HL-60 (cell line): Measurements from ENCODE around the gene PIK3IP1.

Experiments
- DNase-seq, 2 experiments: peaks; one replicate each; pipeline ENCODE4 v3.0.0-alpha.2; 2010 to 2020; ENCODE audit warnings: low read depth in 1 of 2, low spot score in 1 of 2
- H3K27ac ChIP-seq: fragments of 250-450 bp; sonication (Bioruptor Pico); replicated peaks from 2 replicates; pipeline ENCODE4 v1.5.1; 2020; ENCODE audit warnings: mild to moderate bottlenecking, moderate library complexity
- H3K27me3 ChIP-seq: fragments of 250-450 bp; sonication (Bioruptor Pico); 2 replicates; pipeline ENCODE4 v1.5.1; 2021; ENCODE audit warnings: mild to moderate bottlenecking, moderate library complexity; ENCODE audit not compliant: insufficient read depth, poor library complexity, severe bottlenecking
- H3K4me3 ChIP-seq: replicated peaks from 2 replicates; pipeline ENCODE4 v1.5.1; 2011; ENCODE audit warnings: mild to moderate bottlenecking, control low read depth, low read length; ENCODE audit not compliant: insufficient read depth
- GABPA ChIP-seq: IDR thresholded peaks from 2 replicates; pipeline ENCODE4 v1.6.1; 2012; ENCODE audit warnings: low read depth
- POLR2AphosphoS5 ChIP-seq: IDR thresholded peaks from 2 replicates; pipeline ENCODE4 v1.6.1; 2012; ENCODE audit warnings: low read depth
- SPI1 ChIP-seq: IDR thresholded peaks from 2 replicates; pipeline ENCODE4 v1.6.1; 2012; ENCODE audit warnings: low read depth, mild to moderate bottlenecking, borderline replicate concordance
- TF ChIP-seq, protein P1 (sequence below): IDR thresholded peaks from one replicate; pipeline ENCODE4 v1.5.1; 2011; ENCODE audit warnings: low read length, control low read depth, inconsistent platforms; ENCODE audit not compliant: insufficient read depth
- TF ChIP-seq, protein P2 (sequence below): IDR thresholded peaks from 2 replicates; pipeline ENCODE4 v1.6.1; 2012; ENCODE audit warnings: low read depth; ENCODE audit not compliant: insufficient replicate concordance

The PIK3IP1 gene

GRCh38 chr22:31250740-31251600 lies 41.3 kb downstream of the PIK3IP1 start:
- TF ChIP-seq, protein P1, sequence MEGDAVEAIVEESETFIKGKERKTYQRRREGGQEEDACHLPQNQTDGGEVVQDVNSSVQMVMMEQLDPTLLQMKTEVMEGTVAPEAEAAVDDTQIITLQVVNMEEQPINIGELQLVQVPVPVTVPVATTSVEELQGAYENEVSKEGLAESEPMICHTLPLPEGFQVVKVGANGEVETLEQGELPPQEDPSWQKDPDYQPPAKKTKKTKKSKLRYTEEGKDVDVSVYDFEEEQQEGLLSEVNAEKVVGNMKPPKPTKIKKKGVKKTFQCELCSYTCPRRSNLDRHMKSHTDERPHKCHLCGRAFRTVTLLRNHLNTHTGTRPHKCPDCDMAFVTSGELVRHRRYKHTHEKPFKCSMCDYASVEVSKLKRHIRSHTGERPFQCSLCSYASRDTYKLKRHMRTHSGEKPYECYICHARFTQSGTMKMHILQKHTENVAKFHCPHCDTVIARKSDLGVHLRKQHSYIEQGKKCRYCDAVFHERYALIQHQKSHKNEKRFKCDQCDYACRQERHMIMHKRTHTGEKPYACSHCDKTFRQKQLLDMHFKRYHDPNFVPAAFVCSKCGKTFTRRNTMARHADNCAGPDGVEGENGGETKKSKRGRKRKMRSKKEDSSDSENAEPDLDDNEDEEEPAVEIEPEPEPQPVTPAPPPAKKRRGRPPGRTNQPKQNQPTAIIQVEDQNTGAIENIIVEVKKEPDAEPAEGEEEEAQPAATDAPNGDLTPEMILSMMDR: no peak
- TF ChIP-seq, protein P2, sequence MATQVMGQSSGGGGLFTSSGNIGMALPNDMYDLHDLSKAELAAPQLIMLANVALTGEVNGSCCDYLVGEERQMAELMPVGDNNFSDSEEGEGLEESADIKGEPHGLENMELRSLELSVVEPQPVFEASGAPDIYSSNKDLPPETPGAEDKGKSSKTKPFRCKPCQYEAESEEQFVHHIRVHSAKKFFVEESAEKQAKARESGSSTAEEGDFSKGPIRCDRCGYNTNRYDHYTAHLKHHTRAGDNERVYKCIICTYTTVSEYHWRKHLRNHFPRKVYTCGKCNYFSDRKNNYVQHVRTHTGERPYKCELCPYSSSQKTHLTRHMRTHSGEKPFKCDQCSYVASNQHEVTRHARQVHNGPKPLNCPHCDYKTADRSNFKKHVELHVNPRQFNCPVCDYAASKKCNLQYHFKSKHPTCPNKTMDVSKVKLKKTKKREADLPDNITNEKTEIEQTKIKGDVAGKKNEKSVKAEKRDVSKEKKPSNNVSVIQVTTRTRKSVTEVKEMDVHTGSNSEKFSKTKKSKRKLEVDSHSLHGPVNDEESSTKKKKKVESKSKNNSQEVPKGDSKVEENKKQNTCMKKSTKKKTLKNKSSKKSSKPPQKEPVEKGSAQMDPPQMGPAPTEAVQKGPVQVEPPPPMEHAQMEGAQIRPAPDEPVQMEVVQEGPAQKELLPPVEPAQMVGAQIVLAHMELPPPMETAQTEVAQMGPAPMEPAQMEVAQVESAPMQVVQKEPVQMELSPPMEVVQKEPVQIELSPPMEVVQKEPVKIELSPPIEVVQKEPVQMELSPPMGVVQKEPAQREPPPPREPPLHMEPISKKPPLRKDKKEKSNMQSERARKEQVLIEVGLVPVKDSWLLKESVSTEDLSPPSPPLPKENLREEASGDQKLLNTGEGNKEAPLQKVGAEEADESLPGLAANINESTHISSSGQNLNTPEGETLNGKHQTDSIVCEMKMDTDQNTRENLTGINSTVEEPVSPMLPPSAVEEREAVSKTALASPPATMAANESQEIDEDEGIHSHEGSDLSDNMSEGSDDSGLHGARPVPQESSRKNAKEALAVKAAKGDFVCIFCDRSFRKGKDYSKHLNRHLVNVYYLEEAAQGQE: no peak
- TF ChIP-seq SPI1: no peak
- TF ChIP-seq POLR2AphosphoS5: no peak
- TF ChIP-seq GABPA: no peak
- no peak overlapping the region for H3K27ac ChIP-seq

GRCh38 chr22:31248965-31249958 lies 43.0 kb downstream of the PIK3IP1 start:
- TF ChIP-seq, protein P2: no peak
- no peak for TF ChIP-seq GABPA
- TF ChIP-seq POLR2AphosphoS5: no peak
- TF ChIP-seq, protein P1: no peak
- no peak for TF ChIP-seq SPI1
- H3K27me3 ChIP-seq: no peaks in the 10 kb centered on the region
- H3K4me3 ChIP-seq: no peak overlapping the region
- H3K27ac ChIP-seq: no peak overlapping the region
- no peak for DNase-seq

More at GRCh38 chr22:31250740-31251600, 41.3 kb downstream of the PIK3IP1 start:
- no peak for DNase-seq
- Histone ChIP-seq H3K27me3 (no peaks in the 10 kb centered on the region), H3K4me3 (no peak overlapping the region)

GRCh38 chr22:31248138-31248745 lies 44.0 kb downstream of the PIK3IP1 start:
- TF ChIP-seq, protein P2: no peak
- no peak for TF ChIP-seq POLR2AphosphoS5
- peak; percentile 48; the same call in 1 of the 2 replicates for TF ChIP-seq SPI1
- TF ChIP-seq, protein P1: no peak
- no peak for TF ChIP-seq GABPA
- DNase-seq: peak; percentile 43 to 91
- Histone ChIP-seq H3K27me3 (no peaks in the 10 kb centered on the region), H3K4me3 (no peak overlapping the region), H3K27ac (no peak overlapping the region)
